ENCODE results near the gene HECW1.

- no peak for TF ChIP-seq CTCF (optimal IDR thresholded peaks at IDR 0.05 in 1 of 3, IDR thresholded peaks at IDR 0.05 in 1 of 3, conservative IDR thresholded peaks at IDR 0.05 in 1 of 3; ENCODE audit: extremely low read depth in 1 of 3, insufficient read depth in 2 of 3, low read length in 3 of 3)
- no peak for TF ChIP-seq EZH2 (IDR thresholded peaks at IDR 0.05; ENCODE audit: low read length)
Measured at GRCh38 chr7:43337811-43338210, 225.4 kb downstream of the HECW1 start.

Measured in keratinocyte (primary cell).